Activated CD4-positive, alpha-beta T cell treated with anti-CD3 and anti-CD28 coated beads, Interleukin-2, amount 50 U/mL, for 24 hours (primary cell): ENCODE results near the gene PLEKHM3.
A peak's percentile ranks its signal among the peaks of the same experiment; 100 is the strongest.

Source experiments
- DNase-seq, 2 donors: peaks; one replicate each; pipeline ENCODE4 v3.0.0-alpha.2; 2020; ENCODE audit warnings: low read depth in 1 of 2, low spot score in 1 of 2

PLEKHM3 gene

GRCh38 chr2:208025037-208025813 lies at the start of gene PLEKHM3:
Gene PLEKHM3, minus strand, starts transcription at chr2:208025527. Its CDS starts 23,888 bp downstream, at chr2:208001639.
- peak; percentile 64 to 74 for DNase-seq

GRCh38 chr2:208074610-208075356 lies 49.5 kb upstream of the PLEKHM3 start:
- DNase-seq: no peak

DNA sequence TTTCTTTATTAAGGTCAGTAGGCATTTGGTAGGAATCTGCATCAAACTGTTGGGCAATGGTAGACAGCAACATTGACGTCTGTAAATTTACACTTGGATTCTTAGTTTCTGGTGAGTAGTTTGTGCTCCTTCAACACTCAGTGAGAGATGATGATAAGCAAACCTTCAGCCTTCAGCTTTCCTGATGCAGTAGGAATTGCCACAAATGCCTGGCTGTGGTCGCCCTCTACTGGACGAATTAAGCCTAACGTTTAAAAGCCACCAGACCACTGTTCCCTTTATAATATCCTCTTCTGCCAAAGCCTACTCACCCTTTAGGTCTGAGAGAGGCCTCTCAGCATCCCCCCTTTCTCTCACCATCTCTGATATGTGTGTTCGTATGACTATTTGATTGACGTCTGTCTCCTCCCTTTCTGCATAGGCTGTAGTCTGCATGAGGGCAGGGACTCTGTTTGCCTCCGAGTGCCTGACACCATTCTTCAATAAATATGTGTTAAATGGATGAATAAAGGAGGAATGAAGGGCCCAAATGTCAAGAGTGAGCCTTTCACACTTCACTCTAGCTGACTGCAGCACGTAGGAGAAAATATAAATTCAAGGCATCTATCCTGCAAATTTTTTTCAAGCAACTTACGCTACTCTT lies 47.0 kb upstream of the PLEKHM3 start:
- peak; percentile 16 to 46 for DNase-seq

- DNase-seq: no peak
Measured at GRCh38 chr2:208069186-208069585, 43.9 kb upstream of the PLEKHM3 start.

DNA sequence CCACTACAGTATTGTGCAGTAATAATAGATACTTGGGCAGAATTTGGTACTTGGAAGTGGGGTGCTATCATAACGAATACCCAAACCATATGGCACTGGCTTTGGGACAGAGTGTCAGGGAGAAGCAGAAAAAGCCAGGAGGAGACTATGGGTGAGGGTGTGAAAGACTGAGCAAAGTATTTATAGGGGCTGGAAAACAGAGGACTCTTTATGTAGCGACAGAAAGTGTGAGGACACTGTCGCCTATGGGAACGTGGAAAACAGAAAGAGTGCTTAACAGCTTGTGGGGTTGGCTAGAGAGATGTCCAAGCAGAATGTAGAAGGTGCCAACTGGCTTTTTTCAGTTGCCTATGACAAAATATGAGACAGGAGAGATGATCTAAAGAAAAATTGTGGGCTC lies 40.7 kb upstream of the PLEKHM3 start:
- no peak for DNase-seq

DNA sequence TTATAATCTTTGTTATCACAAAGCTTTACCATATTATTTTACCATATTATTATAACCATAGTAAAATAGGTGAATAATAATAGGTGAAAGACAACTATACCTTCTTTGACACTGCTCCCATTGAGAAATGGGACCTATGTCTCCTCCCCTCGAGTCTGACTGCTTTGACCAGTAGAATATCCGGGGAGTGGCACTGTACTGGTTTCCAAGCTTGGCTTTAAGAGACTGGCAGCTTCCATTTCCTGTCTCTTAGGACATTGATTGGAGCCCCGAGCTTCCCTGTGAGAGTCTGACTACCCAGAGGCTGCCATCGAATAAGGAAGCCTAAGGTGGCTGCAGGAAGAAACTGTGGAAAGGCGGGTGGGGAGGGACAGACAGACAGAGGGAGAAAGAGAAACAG lies 40.1 kb upstream of the PLEKHM3 start:
- no peak for DNase-seq

DNA sequence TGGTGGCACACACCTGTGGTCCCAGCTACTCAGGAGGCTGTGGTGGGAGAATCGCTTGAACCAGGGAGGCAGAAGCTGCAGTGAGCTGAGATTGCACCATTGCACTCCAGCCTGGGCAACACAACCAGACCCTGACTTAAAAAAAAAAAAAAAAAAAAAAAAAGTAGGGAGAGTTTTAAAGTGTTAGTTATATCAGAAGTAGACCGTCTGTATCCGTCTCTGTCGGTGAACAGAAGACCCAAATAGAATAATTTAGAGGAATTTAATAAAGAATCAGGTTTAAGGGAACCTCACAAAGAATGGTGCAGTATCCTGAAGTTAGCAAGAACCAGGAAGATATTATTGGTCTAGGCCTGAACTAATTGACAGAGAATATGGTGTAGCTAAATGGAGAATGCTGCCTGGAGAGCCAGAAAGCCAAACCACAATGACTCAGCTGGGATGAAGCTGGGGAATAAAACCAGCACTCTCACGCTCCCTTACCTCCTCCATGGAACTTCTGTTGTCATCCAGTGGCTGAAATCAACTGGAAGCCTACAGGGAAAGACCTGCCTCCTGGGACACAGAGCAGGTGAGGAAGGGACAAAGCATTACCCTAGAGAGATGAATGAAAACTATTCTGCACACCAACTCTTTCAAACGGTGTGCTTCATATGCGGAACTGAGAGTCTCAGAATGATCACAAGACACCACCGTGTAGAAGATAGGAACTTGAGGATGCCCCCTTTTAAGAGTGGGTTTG lies 39.1 kb upstream of the PLEKHM3 start:
- no peak for DNase-seq

DNA sequence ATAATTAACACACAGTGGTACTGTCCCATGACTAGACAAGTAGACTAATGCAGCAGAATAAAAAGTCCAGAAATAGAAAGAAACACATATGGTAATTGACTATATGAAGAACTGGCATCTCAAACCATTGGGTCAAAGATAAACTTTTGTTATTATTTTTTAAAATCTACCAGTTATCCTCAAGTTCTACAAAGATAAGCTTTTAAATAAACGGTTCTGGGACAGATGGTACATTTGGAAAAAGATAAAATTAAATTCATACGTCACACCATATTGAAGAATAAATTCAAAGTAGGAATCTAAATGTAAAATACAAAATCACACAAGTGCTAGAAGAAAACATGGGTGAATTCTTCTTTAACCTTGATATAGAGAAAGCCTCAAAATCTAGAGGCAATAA lies 37.6 kb upstream of the PLEKHM3 start:
- DNase-seq: no peak

DNA sequence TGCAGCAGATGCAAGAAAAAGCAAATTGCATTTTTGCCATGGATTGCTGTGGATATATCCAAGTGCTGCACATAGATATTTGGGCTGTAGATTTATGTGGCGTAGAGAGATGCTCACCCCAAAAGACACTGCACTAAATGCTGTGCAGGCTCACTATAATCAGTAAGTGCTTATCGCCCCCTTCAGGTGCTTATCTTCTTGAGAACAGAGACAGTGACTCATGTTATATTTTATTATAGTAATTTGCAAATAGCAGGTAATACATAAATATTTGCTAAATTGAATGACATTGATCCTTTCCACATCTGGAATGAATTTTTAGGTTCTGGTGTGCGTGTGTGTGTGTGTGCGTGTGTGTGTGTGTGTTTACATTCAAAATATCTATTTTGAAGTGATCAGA lies 36.8 kb upstream of the PLEKHM3 start:
- DNase-seq: no peak

DNA sequence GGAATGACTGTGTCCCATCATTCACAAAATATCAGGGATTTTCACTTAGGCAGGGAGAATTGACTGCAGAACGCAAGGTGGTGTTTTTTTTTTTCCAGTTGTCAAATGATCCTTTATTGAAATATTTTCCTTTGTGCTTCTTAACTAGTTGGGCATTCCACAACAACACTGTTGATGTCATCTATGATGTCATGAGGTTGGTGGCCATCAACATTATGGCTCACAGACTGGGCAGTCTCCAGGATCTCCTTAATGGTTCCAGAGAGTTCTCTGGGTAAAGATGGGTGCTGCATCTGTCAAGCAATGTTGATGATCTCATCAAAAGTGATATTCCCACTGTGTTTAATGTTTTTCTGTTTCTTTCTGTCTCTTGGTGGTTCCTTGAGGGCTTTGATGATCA lies 31.8 kb upstream of the PLEKHM3 start:
- DNase-seq: no peak

DNA sequence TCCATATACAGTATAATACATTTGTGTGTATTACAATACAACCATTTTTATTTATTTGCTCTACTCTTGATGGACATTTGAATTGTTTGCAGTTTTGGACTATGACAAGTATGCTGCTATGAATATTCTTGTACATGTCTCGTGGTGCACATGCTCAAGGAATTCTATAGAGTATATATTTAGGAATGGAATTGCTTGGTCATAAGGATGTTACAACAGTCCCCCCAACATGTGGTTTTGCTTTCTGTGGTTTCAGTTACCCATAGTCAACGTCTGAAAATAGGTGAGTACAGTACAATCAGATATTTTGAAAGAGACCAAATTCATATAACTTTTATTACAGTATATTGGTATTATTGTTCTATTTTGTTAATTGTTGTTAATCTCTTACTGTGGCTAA lies 24.1 kb upstream of the PLEKHM3 start:
- DNase-seq: no peak

- no peak for DNase-seq
Measured at GRCh38 chr2:208049006-208049405, 23.7 kb upstream of the PLEKHM3 start.

GRCh38 chr2:208047840-208048239 lies 22.5 kb upstream of the PLEKHM3 start:
- no peak for DNase-seq

- no peak for DNase-seq
Measured at GRCh38 chr2:208046686-208047085, 21.4 kb upstream of the PLEKHM3 start.

DNA sequence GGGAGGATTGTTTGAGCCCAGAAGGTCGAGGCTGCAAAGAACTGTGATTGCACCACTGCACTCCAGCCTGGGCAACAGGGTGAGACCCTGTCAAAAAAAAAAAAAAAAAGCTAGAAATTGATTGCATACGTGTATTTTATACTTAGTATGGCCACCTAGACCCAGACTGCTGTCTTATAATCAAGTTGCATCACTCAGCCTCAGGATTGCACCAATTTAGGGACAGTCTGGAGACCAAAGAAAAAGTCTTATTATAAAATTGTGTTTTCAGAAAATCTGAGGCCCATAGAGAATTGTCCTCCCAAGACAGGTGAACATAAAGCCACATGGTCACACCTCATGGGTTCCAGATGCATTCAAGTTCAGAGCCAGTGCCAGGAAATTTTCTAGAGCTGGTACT lies 17.1 kb upstream of the PLEKHM3 start:
- no peak for DNase-seq

GRCh38 chr2:208042041-208042440 lies 16.7 kb upstream of the PLEKHM3 start:
- DNase-seq: no peak

- peak; percentile 52 to 65 for DNase-seq
Measured at GRCh38 chr2:208040199-208041171, 15.2 kb upstream of the PLEKHM3 start.

GRCh38 chr2:208039376-208040110 lies 14.2 kb upstream of the PLEKHM3 start:
- DNase-seq: no peak
